Mucosa of rectum (tissue), 2 donors: ENCODE data around the gene STAT5B.

ENCODE experiments used
- H3K27ac ChIP-seq, 2 donors: one replicate each; pipeline ENCODE4 v1.7.0; 2013; ENCODE audit warnings: inconsistent platforms in 2 of 2, low read depth in 2 of 2, low read length in 2 of 2
- H3K27me3 ChIP-seq, 2 donors: one replicate each; pipeline ENCODE4 v1.7.0; 2013; ENCODE audit warnings: low read length in 2 of 2; ENCODE audit not compliant: control insufficient read depth in 2 of 2, insufficient read depth in 2 of 2
- H3K36me3 ChIP-seq, 2 donors: one replicate each; pipeline ENCODE4 v1.7.0; 2013; ENCODE audit warnings: low read length in 2 of 2; ENCODE audit not compliant: control insufficient read depth in 2 of 2, insufficient read depth in 2 of 2
- H3K4me1 ChIP-seq, 2 donors: one replicate each; pipeline ENCODE4 v1.7.0; 2013; ENCODE audit warnings: low read length in 2 of 2, mild to moderate bottlenecking in 1 of 2; ENCODE audit not compliant: control insufficient read depth in 2 of 2, insufficient read depth in 2 of 2
- H3K4me3 ChIP-seq, 2 donors: one replicate each; pipeline ENCODE4 v1.7.0; 2013; ENCODE audit warnings: low read length in 2 of 2
- H3K9ac ChIP-seq, 2 donors: one replicate each; pipeline ENCODE4 v1.7.0; 2013; ENCODE audit warnings: low read length in 2 of 2, low read depth in 1 of 2, mild to moderate bottlenecking in 1 of 2
- H3K9me3 ChIP-seq, 2 donors: one replicate each; pipeline ENCODE4 v1.7.0; 2013; ENCODE audit warnings: low read length in 2 of 2; ENCODE audit not compliant: control insufficient read depth in 2 of 2
- donor health status: healthy.
- donor health status: Normal muscosa, but diverticular disease.

Gene STAT5B

DNA sequence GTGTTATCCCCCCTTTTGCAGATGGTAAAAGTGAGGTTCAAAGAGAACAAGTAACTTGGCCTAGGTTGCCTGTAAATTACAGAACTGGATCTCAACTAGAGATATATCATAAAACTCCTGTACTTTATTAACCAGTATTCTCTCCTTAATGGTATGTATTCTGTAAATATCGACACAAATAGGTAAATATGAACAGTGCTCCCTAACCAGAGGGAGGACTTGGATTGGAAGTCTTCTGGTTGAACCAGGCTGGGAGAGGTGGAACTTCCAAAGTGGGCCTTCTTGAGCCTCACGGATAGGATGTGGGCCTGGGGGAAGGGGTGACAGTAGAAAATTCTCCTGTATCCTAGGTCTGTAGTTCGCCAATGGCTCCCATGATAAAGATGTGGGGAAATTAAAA, 19.8 kb upstream of the STAT5B start:
- H3K9ac ChIP-seq: no peak overlapping the region
- H3K36me3 ChIP-seq: peaks cover 17 to 28% of the 10 kb centered on the region in 2 donors
- no peaks in the 10 kb centered on the region for H3K4me1 ChIP-seq
- no peaks in the 10 kb centered on the region for H3K9me3 ChIP-seq
- H3K27ac ChIP-seq: no peak overlapping the region
- no peaks in the 10 kb centered on the region for H3K27me3 ChIP-seq
- no peak overlapping the region for H3K4me3 ChIP-seq

DNA sequence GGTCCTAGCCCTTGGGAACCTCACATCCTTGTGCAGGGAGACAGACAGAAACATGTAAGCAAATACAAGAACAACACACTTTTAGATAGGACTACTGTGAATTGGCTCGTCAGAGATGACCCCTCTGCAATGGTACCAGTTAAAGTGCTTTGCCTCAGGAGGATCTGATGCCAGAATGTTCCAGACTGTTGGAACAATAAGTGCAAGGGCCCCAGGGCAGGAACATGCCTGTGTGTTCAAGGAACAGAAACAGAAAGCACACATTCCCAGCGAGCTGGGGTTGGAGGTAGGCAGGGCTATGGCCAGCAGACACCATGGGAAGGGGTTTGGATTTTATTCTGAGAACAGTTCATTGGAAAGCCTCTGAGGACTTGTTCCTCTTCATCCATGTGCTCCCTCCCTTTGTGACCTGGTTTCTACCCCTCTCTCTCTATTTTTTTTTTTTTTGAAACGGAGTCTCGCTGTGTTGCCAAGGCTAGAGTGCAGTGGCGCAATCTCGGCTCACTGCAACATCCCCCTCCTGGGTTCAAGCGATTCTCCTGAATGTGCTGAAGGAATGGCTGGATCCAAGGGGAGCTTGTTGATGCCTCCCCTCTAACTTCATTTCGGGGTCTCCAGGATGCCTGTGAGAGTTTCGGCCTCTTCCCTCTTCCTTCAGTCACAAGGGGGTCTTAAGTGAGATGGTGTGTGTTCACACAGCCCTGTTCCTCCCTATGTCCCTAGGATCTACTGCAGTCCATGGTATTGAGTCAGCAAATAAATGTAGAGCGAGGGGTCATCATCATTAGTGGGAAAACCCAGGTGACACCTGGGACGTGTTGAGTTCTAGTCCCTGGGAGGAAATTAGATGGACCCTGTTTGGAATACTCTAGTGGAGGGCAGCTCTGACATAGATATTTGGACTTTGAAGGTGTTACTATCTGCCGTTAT, 18.5 kb upstream of the STAT5B start:
- no peak overlapping the region for H3K9ac ChIP-seq
- no peaks in the 10 kb centered on the region for H3K9me3 ChIP-seq
- H3K4me1 ChIP-seq: no peaks in the 10 kb centered on the region
- H3K36me3 ChIP-seq: peaks cover 14 to 27% of the 10 kb centered on the region in 2 donors
- no peak overlapping the region for H3K27ac ChIP-seq
- H3K27me3 ChIP-seq: no peaks in the 10 kb centered on the region
- no peak overlapping the region for H3K4me3 ChIP-seq

DNA sequence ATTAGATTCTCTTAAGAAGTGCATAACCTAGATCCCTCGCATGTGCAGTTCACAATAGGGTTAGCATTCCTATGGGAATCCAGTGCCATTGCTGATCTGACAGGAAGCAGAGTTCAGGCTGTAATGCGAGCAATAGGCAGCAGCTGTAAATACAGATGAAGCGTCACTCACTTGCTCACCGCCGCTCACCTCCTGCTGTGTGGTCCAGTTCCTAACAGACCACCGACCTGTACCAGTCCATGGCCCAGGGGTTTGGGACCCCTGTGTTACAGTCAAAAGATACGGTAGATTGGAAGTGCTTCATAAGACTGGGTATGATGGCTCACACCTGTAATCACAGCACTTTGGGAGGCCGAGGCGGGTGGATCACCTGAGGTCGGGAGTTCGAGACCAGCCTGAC, 14.9 kb upstream of the STAT5B start:
- Histone ChIP-seq H3K4me1 (peaks cover 21 to 23% of the 10 kb centered on the region in 2 donors), H3K27ac (no peak overlapping the region), H3K4me3 (no peak overlapping the region), H3K9ac (no peak overlapping the region), H3K36me3 (peaks cover 8 to 17% of the 10 kb centered on the region in 2 donors), H3K27me3 (no peaks in the 10 kb centered on the region), H3K9me3 (no peaks in the 10 kb centered on the region)

DNA sequence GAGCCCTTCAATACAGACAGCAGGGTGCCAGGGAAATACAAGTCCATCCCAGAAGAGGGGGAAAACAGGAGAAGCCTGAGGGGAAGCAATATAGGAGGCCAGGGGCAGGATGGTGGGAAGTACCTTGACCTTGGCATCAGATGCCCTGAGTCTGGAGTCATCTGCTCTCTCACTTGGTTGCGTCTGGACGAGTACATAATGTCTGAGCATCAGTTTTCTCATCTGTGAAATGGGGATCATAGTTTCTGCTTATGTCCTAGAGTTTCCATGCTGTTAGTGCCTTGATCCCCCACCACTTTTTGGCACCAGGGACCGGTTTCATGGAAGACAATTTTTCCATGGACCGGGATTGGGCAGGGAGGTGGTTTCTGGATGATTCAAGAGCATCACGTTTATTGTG, 14.4 kb upstream of the STAT5B start:
- H3K27ac ChIP-seq: no peak overlapping the region
- no peaks in the 10 kb centered on the region for H3K27me3 ChIP-seq
- no peaks in the 10 kb centered on the region for H3K9me3 ChIP-seq
- peaks cover 3 to 12% of the 10 kb centered on the region in 2 donors for H3K36me3 ChIP-seq
- peaks cover 21 to 23% of the 10 kb centered on the region in 2 donors for H3K4me1 ChIP-seq
- H3K9ac ChIP-seq: no peak overlapping the region
- H3K4me3 ChIP-seq: no peak overlapping the region

DNA sequence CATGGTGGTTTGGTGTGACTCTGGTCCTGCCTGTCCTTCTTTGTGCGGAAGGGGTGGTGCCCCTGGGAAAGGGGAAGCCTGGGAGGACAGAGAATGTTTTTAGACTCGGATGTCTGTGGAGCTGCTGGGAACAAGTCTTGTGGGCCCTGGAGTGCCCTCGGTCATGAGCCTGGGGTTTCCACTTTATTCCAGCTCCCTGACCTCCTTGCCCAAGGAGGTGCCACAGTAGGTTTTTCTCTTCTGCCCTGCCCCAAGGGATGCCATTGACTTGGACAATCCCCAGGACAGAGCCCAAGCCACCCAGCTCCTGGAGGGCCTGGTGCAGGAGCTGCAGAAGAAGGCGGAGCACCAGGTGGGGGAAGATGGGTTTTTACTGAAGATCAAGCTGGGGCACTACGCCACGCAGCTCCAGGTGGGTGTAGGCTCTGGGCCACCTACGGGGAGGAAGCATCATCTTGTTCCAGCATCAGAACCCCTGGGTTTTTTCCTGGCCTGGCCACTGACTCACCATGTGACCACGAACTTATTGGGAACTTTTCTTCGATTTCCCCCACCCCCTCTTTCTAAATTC, 13.5 kb upstream of the STAT5B start:
- no peaks in the 10 kb centered on the region for H3K9me3 ChIP-seq
- H3K36me3 ChIP-seq: peaks cover 3 to 4% of the 10 kb centered on the region in 2 donors
- H3K9ac ChIP-seq: no peak overlapping the region
- peak overlapping the region in 1 of 2 donors; percentile 86 for H3K27ac ChIP-seq
- no peaks in the 10 kb centered on the region for H3K27me3 ChIP-seq
- peaks cover 21 to 23% of the 10 kb centered on the region in 2 donors for H3K4me1 ChIP-seq
- peak overlapping the region in 1 of 2 donors; percentile 77 for H3K4me3 ChIP-seq

DNA sequence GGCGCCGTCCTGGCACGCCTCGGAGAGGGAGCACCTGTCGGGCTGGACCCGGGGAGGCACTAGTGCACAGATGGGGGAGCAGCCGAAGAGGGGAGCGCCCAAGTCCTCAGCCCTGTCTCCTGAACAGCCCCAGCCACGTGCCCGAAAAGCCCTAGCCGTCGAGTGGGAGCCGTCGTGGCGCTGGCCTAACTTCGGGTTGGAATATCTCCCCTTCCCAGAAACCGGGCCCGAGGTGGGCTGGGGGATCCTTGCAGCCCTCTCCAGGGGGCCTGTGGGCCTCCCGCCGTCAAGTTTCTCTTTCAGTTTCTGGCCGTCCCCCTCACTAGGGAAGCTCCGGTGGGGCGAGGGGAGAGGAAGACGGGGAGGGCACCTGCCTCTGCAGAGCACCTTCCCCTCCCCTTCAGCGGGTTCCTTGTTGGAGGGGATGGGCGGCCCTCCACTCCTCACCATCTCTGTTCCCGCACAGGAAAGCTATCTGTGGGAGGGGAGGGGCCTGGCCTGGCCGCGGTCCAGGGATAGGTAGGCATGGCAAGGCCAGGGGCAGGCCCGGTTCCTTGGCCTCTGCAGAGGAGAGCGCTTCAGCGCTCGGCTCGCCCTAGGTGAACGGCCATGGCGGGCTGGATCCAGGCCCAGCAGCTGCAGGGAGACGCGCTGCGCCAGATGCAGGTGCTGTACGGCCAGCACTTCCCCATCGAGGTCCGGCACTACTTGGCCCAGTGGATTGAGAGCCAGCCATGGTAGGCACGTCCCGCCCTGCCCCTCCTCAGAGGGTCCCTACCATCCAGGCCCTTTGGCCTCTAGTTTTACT, 12.8 kb upstream of the STAT5B start:
- peak overlapping the region; percentile 60 to 74 for H3K9ac ChIP-seq
- H3K36me3 ChIP-seq: no peaks in the 10 kb centered on the region
- peak overlapping the region; percentile 74 to 77 for H3K4me3 ChIP-seq
- H3K9me3 ChIP-seq: no peaks in the 10 kb centered on the region
- peaks cover 21 to 23% of the 10 kb centered on the region in 2 donors for H3K4me1 ChIP-seq
- H3K27me3 ChIP-seq: no peaks in the 10 kb centered on the region
- H3K27ac ChIP-seq: peak overlapping the region; percentile 72 to 86

DNA sequence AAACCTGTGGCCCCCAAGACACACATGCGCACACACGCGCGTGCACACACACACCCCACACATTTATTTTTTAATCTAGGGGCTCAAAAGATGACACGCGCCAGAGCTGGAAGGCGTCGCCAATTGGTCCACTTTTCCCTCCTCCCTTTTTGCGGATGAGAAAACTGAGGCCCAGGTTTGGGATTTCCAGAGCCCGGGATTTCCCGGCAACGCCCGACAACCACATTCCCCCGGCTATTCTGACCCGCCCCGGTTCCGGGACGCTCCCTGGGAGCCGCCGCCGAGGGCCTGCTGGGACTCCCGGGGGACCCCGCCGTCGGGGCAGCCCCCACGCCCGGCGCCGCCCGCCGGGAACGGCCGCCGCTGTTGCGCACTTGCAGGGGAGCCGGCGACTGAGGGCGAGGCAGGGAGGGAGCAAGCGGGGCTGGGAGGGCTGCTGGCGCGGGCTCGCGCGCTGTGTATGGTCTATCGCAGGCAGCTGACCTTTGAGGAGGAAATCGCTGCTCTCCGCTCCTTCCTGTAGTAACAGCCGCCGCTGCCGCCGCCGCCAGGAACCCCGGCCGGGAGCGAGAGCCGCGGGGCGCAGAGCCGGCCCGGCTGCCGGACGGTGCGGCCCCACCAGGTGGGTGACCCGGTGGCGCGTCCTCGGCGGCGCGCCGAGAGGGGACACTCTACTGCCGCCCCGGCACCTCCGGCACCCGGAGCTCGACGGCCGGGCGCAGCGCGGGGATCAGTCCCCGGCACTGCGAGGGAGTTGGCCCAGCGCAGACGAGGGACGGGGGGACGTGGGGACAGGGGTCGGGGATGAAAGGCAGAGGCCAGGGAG, 12.0 kb upstream of the STAT5B start, which contains the start of gene STAT5A:
Gene STAT5A, plus strand, starts transcription at position 522 of the 826 bp plus-strand sequence. CDS start 914 bp downstream, outside the sequence.
- peaks cover 21 to 23% of the 10 kb centered on the region in 2 donors for H3K4me1 ChIP-seq
- peak within 1 kb of the TSS; percentile 74 to 84 for H3K9ac ChIP-seq
- H3K9me3 ChIP-seq: no peaks in the 10 kb centered on the region
- peak within 1 kb of the TSS; percentile 74 to 77 for H3K4me3 ChIP-seq
- H3K27ac ChIP-seq: peak within 1 kb of the TSS; percentile 72 to 86
- no peaks in the 10 kb centered on the region for H3K27me3 ChIP-seq
- no peaks in the 10 kb centered on the region for H3K36me3 ChIP-seq

DNA sequence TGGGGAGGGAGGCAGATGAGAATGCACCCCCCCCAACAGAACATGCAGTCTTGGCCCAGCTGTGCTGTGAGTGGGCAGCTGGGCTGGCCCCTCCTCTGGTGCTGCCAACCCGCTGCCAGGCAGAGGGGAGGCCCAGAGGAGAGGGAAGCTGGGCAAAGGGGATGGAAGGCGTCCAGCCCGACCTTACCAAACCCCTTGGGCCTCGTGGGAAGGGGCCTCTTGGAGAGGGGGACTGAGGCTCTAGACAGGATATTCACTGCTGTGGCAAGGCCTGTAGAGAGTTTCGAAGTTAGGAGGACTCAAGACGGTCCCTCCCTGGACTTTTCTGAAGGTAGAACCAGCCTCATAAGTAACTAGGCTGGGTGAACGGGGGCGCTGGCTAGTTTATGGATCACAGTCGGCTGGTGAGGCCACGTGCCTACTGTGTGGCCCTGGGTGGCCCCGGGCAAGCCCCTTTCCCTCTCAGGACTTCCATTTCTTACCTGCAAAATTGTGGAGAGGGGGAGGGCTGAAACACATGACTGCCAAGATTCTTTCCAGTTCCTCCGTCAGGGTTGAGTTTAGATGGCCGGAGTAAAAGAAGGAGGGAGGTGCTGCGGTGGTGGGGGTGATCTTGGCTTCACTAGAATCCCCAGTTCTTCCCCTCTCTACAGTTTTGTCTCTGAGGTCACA, 11.2 kb upstream of the STAT5B start:
- Histone ChIP-seq H3K9ac (peak overlapping the region; percentile 74 to 84), H3K27ac (peak overlapping the region; percentile 72 to 86), H3K36me3 (no peaks in the 10 kb centered on the region), H3K27me3 (no peaks in the 10 kb centered on the region), H3K4me1 (peaks cover 21 to 23% of the 10 kb centered on the region in 2 donors), H3K4me3 (peak overlapping the region; percentile 74 to 77), H3K9me3 (no peaks in the 10 kb centered on the region)
